Measurements from ENCODE around the gene CHST8. TPM values are rescaled to one million over a fixed set of nuclear protein-coding genes. Genes with fewer than 3 reads are reported as not detected.
"Not testable (repeated sequence)": the region's sequence is repeated elsewhere in the genome, so short reads cannot be mapped to it uniquely, and the experiment has no call there.

Gene CHST8
- total and polyA plus RNA-seq, 4 donors, result 0.36 to 1.4 (median 0.96) TPM; not detected in 1

GRCh38 chr19:33662391-33663092, 40.8 kb downstream of the CHST8 start:
- H3K4me1 ChIP-seq (ENCODE audit: control insufficient read depth in 1 of 2, insufficient read depth in 2 of 2, low read length in 2 of 2), result no peaks in the 10 kb centered on the region
- no peaks in the 10 kb centered on the region for H3K36me3 ChIP-seq (ENCODE audit: control insufficient read depth in 1 of 2, insufficient read depth in 2 of 2, low read length in 1 of 2)
- intact Hi-C loops (cut with DNase I), result no loop called here
- ATAC-seq (ENCODE audit: low FRiP score), result no peak
- no peak overlapping the region for H3K4me3 ChIP-seq (ENCODE audit: low read length in 2 of 2)
- H3K27me3 ChIP-seq (ENCODE audit: control insufficient read depth in 1 of 2, insufficient read depth in 2 of 2, low read length in 1 of 2), result no peaks in the 10 kb centered on the region
- H3K9me3 ChIP-seq (ENCODE audit: control insufficient read depth, low read length), result no peaks in the 10 kb centered on the region
- DNase-seq, result peak in 1 of 2 donors; percentile 33
- H3K27ac ChIP-seq (ENCODE audit: low read depth in 1 of 2, low read length in 2 of 2), result no peak overlapping the region
- WGBS, 2 donors, result 66 to 70% methylated on average over 11 of the region's 11 CpGs

DNA sequence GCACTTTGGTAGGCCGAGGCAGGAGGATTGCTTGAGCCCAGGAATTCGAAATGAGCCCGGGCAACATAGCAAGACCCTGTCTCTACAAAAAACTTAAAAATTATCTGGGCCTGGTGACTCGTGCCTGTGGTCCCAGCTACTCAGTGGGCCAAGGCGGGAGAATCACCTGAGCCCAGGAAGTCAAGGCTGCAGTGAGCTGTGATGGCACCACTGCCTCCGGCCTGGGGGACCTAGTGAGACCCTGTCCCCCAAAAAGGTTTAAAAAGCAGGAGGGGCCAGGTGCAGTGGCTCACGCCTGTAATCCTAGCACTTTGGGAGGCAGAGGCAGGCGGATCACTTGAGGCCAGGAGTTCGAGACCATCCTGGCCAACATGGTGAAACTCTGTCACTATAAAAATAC, 41.6 kb downstream of the CHST8 start:
- H3K4me3 ChIP-seq (ENCODE audit: low read length in 2 of 2); H3K27ac ChIP-seq (ENCODE audit: low read depth in 1 of 2, low read length in 2 of 2); H3K4me1 ChIP-seq (ENCODE audit: control insufficient read depth in 1 of 2, insufficient read depth in 2 of 2, low read length in 2 of 2); H3K9me3 ChIP-seq (ENCODE audit: control insufficient read depth, low read length); H3K36me3 ChIP-seq (ENCODE audit: control insufficient read depth in 1 of 2, insufficient read depth in 2 of 2, low read length in 1 of 2); H3K27me3 ChIP-seq (ENCODE audit: control insufficient read depth in 1 of 2, insufficient read depth in 2 of 2, low read length in 1 of 2); ATAC-seq (ENCODE audit: low FRiP score); intact Hi-C loops (cut with DNase I): not testable (repeated sequence)
- WGBS, 2 donors, result 82 to 90% methylated on average over 9 of the region's 9 CpGs
- peak in 1 of 2 donors; percentile 53 for DNase-seq

- Histone ChIP-seq H3K9me3 (ENCODE audit: control insufficient read depth, low read length) (peaks cover 2% of the 10 kb centered on the region), H3K36me3 (ENCODE audit: control insufficient read depth in 1 of 2, insufficient read depth in 2 of 2, low read length in 1 of 2) (no peaks in the 10 kb centered on the region), H3K27me3 (ENCODE audit: control insufficient read depth in 1 of 2, insufficient read depth in 2 of 2, low read length in 1 of 2) (no peaks in the 10 kb centered on the region), H3K4me3 (ENCODE audit: low read length in 2 of 2) (no peak overlapping the region), H3K4me1 (ENCODE audit: control insufficient read depth in 1 of 2, insufficient read depth in 2 of 2, low read length in 2 of 2) (no peaks in the 10 kb centered on the region), H3K27ac (ENCODE audit: low read depth in 1 of 2, low read length in 2 of 2) (no peak overlapping the region)
- 82 to 86% methylated on average over 5 of the region's 5 CpGs for WGBS, 2 donors
- intact Hi-C loops (cut with DNase I), result no loop called here
- ATAC-seq (ENCODE audit: low FRiP score) (no peak), DNase-seq (no peak)
Measured at GRCh38 chr19:33664744-33665143, 43.0 kb downstream of the CHST8 start.

- intact Hi-C loops (cut with DNase I), result no loop called here
- Histone ChIP-seq H3K27ac (ENCODE audit: low read depth in 1 of 2, low read length in 2 of 2) (no peak overlapping the region), H3K27me3 (ENCODE audit: control insufficient read depth in 1 of 2, insufficient read depth in 2 of 2, low read length in 1 of 2) (no peaks in the 10 kb centered on the region), H3K4me3 (ENCODE audit: low read length in 2 of 2) (no peak overlapping the region), H3K4me1 (ENCODE audit: control insufficient read depth in 1 of 2, insufficient read depth in 2 of 2, low read length in 2 of 2) (no peaks in the 10 kb centered on the region), H3K9me3 (ENCODE audit: control insufficient read depth, low read length) (peaks cover 2% of the 10 kb centered on the region), H3K36me3 (ENCODE audit: control insufficient read depth in 1 of 2, insufficient read depth in 2 of 2, low read length in 1 of 2) (no peaks in the 10 kb centered on the region)
- DNase-seq (peak in 1 of 2 donors; percentile 50), ATAC-seq (ENCODE audit: low FRiP score) (no peak)
- 74 to 75% methylated on average over 22 of the region's 22 CpGs for WGBS, 2 donors
Measured at GRCh38 chr19:33665776-33666595, 44.2 kb downstream of the CHST8 start.

DNA sequence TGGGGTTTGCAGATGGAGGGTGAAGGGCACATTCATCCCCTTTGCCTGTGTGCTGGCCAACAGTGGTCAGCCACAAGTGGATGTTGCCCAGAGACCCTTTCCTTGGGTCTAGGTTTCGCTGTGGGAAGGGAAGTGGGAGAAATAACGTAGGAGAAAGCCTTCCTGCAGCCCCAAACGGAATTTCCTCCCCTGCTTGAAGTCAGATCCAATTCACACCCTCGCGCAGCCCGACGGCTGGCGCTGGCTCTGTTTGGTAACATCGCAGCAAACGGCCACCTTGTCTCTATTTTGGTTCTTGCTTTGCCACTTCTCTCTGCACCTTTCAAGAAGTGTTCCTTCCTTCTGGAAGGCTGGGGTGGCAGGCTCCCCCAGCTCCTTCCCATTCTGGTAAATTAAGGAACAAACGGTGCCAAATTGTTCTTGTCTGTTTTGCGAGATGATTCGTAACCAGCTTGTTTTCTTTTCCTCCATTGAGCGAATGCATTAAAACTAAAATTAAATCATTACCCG, 45.4 kb downstream of the CHST8 start:
- Histone ChIP-seq H3K36me3 (ENCODE audit: control insufficient read depth in 1 of 2, insufficient read depth in 2 of 2, low read length in 1 of 2) (no peaks in the 10 kb centered on the region), H3K27ac (ENCODE audit: low read depth in 1 of 2, low read length in 2 of 2) (no peak overlapping the region), H3K27me3 (ENCODE audit: control insufficient read depth in 1 of 2, insufficient read depth in 2 of 2, low read length in 1 of 2) (no peaks in the 10 kb centered on the region), H3K4me1 (ENCODE audit: control insufficient read depth in 1 of 2, insufficient read depth in 2 of 2, low read length in 2 of 2) (no peaks in the 10 kb centered on the region), H3K4me3 (ENCODE audit: low read length in 2 of 2) (no peak overlapping the region), H3K9me3 (ENCODE audit: control insufficient read depth, low read length) (peaks cover 2% of the 10 kb centered on the region)
- no peak for ATAC-seq (ENCODE audit: low FRiP score)
- WGBS, 2 donors, result 50 to 59% methylated on average over 15 of the region's 15 CpGs
- intact Hi-C loops (cut with DNase I), result no loop called here
- peak in 1 of 2 donors; percentile 5 for DNase-seq

GRCh38 chr19:33667881-33668280, 46.1 kb downstream of the CHST8 start:
- H3K27me3 ChIP-seq (ENCODE audit: control insufficient read depth in 1 of 2, insufficient read depth in 2 of 2, low read length in 1 of 2), result no peaks in the 10 kb centered on the region
- 67 to 75% methylated on average over 15 of the region's 15 CpGs for WGBS, 2 donors
- no peak overlapping the region for H3K27ac ChIP-seq (ENCODE audit: low read depth in 1 of 2, low read length in 2 of 2)
- intact Hi-C loops (cut with DNase I), result no loop called here
- H3K4me3 ChIP-seq (ENCODE audit: low read length in 2 of 2), result no peak overlapping the region
- no peaks in the 10 kb centered on the region for H3K36me3 ChIP-seq (ENCODE audit: control insufficient read depth in 1 of 2, insufficient read depth in 2 of 2, low read length in 1 of 2)
- no peaks in the 10 kb centered on the region for H3K4me1 ChIP-seq (ENCODE audit: control insufficient read depth in 1 of 2, insufficient read depth in 2 of 2, low read length in 2 of 2)
- DNase-seq (peak in 1 of 2 donors; percentile 9), ATAC-seq (ENCODE audit: low FRiP score) (no peak)
- peaks cover 2% of the 10 kb centered on the region for H3K9me3 ChIP-seq (ENCODE audit: control insufficient read depth, low read length)

DNA sequence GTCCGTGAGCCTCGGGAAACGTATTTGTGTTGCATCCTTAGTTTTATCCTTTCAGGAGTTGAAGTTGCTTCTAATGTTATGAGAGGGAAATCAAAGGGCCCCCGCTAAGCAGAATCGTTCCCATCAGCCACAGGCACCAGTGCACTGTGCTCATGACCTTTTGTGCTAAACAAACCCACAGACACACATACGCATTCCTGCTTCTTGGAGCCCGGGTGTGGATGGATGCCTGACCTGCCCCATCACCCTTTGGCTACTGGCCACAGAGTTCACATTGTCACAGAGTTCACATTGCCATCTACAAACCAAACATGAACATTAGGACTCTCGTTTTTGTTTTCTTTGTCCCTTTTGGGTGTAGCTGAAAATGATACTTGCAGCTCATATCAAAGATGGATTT, 47.2 kb downstream of the CHST8 start:
- intact Hi-C loops (cut with DNase I), result no loop called here
- H3K36me3 ChIP-seq (ENCODE audit: control insufficient read depth in 1 of 2, insufficient read depth in 2 of 2, low read length in 1 of 2), result no peaks in the 10 kb centered on the region
- no peak overlapping the region for H3K27ac ChIP-seq (ENCODE audit: low read depth in 1 of 2, low read length in 2 of 2)
- H3K4me1 ChIP-seq (ENCODE audit: control insufficient read depth in 1 of 2, insufficient read depth in 2 of 2, low read length in 2 of 2), result no peaks in the 10 kb centered on the region
- H3K4me3 ChIP-seq (ENCODE audit: low read length in 2 of 2), result no peak overlapping the region
- DNase-seq (peak in 1 of 2 donors; percentile 12), ATAC-seq (ENCODE audit: low FRiP score) (no peak)
- 44 to 56% methylated on average over 8 of the region's 8 CpGs for WGBS, 2 donors
- H3K27me3 ChIP-seq (ENCODE audit: control insufficient read depth in 1 of 2, insufficient read depth in 2 of 2, low read length in 1 of 2), result no peaks in the 10 kb centered on the region
- H3K9me3 ChIP-seq (ENCODE audit: control insufficient read depth, low read length), result peaks cover 2% of the 10 kb centered on the region

DNA sequence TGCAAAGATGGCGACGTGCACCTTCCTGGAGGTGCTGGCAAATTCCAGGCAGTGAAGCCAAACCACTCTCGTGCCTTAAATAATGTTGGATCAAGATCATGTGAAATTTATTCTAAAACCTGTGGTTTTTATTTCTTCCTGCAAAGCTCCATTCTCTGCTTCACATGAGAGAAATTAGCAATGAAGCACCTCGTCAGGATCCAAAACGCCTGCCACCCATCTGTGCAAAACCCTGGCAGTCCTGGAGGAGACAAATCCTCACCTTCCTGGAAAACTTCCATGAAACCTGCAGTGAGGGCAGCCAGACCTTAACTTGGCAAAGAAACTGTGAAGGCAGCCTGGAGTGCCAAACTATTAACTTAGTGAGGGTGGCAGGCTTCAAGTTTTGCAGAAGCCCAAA, 47.6 kb downstream of the CHST8 start:
- DNase-seq (peak in 1 of 2 donors; percentile 9), ATAC-seq (ENCODE audit: low FRiP score) (no peak)
- H3K4me1 ChIP-seq (ENCODE audit: control insufficient read depth in 1 of 2, insufficient read depth in 2 of 2, low read length in 2 of 2), result no peaks in the 10 kb centered on the region
- H3K9me3 ChIP-seq (ENCODE audit: control insufficient read depth, low read length), result peaks cover 2% of the 10 kb centered on the region
- H3K27ac ChIP-seq (ENCODE audit: low read depth in 1 of 2, low read length in 2 of 2), result no peak overlapping the region
- H3K27me3 ChIP-seq (ENCODE audit: control insufficient read depth in 1 of 2, insufficient read depth in 2 of 2, low read length in 1 of 2), result no peaks in the 10 kb centered on the region
- 65 to 69% methylated on average over 5 of the region's 5 CpGs for WGBS, 2 donors
- no peaks in the 10 kb centered on the region for H3K36me3 ChIP-seq (ENCODE audit: control insufficient read depth in 1 of 2, insufficient read depth in 2 of 2, low read length in 1 of 2)
- intact Hi-C loops (cut with DNase I), result no loop called here
- no peak overlapping the region for H3K4me3 ChIP-seq (ENCODE audit: low read length in 2 of 2)
